Activated CD4-positive, alpha-beta T cell treated with anti-CD3 and anti-CD28 coated beads, Interleukin-2, amount 10 ng/mL, durations not matched to agents 7 days and 5 days (primary cell): Measurements from ENCODE around the gene C14orf119. TPM values are rescaled to one million over a fixed set of nuclear protein-coding genes. Genes with fewer than 3 reads are reported as not detected.

ENCODE experiments used
- CTCF ChIA-PET: fragments of 350-600 bp; sonication (Branson Sonifier 250); formaldehyde crosslinking; loops from one replicate; lab custom pipeline; 2021; ENCODE audit warnings: antibody characterized with exemption; lab: Charles Lee
- POLR2A ChIA-PET: fragments of 350-600 bp; sonication (Branson Sonifier 250); formaldehyde crosslinking; loops from one replicate; lab custom pipeline; 2021; ENCODE audit warnings: antibody characterized with exemption; lab: Charles Lee
- DNase-seq: peaks from one replicate; pipeline ENCODE4 v3.0.0-alpha.2; 2020
- H3K27ac Mint-ChIP-seq: one replicate; pipeline ENCODE4 v1.8.0; 2021; ENCODE audit warnings: mild to moderate bottlenecking, moderate library complexity, mixed read lengths
- H3K27me3 Mint-ChIP-seq: one replicate; pipeline ENCODE4 v1.8.0; 2021; ENCODE audit warnings: mixed read lengths
- H3K36me3 Mint-ChIP-seq: one replicate; pipeline ENCODE4 v1.8.0; 2021; ENCODE audit warnings: low read depth, mixed read lengths
- H3K4me1 Mint-ChIP-seq: one replicate; pipeline ENCODE4 v1.8.0; 2021; ENCODE audit warnings: mixed read lengths
- H3K4me3 Mint-ChIP-seq: one replicate; pipeline ENCODE4 v1.8.0; 2021; ENCODE audit warnings: mild to moderate bottlenecking, moderate library complexity, mixed read lengths
- H3K9me3 Mint-ChIP-seq: one replicate; pipeline ENCODE4 v1.8.0; 2021; ENCODE audit warnings: mixed read lengths
- total RNA-seq, 2 experiments: library from RNA; stranded (reverse); gene quantifications; one replicate each; pipeline ENCODE4 v1.2.3, GENCODE V29; 2021

C14orf119 gene
- total RNA-seq, 2 experiments from 2014 or later = 48.0 to 48.2 TPM

DNA sequence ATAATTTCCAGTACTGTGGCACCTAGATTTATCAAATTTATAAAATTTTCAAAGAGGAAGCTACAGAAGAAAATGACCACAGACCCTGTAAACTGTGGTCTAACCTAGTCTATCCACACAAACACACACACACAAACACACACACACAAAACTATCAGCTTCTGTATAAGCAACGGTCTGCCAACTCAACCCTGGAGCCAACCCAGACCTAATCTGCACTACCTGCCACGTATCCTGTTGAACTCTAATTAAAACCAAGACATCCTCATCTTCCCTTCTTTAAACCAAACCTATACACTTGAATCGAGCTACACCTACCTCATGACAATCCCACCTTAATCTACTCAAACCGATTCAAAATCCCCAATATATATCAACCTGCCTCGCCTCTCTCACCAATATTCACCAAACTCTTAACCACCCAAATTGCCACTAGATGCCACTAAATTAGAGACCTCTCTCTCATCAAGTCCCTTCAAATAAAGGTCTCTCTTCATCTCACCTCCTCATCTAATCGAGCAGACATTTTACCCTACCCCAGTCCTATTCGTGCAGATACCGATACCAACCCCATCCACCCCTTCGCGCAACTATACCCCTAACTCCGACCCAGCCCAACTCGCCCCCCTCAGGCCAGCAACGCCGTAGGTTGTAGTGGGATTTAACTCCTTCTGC is 1.2 kb upstream of the C14orf119 start:
- H3K36me3 Mint-ChIP-seq = peaks cover 52% of the 10 kb centered on the region
- DNase-seq = no peak
- POLR2A ChIA-PET = interaction anchor here (0.5 to 1.4 kb wide), 7 partner anchors 17 to 501 kb away, joined by 3 to 12 read pairs (median 3); partner anchors contain the start of gene CEBPE
- H3K9me3 Mint-ChIP-seq = no peaks in the 10 kb centered on the region
- H3K4me3 Mint-ChIP-seq = no peak overlapping the region
- no peaks in the 10 kb centered on the region for H3K27me3 Mint-ChIP-seq
- peaks cover 39% of the 10 kb centered on the region for H3K4me1 Mint-ChIP-seq
- no peak overlapping the region for H3K27ac Mint-ChIP-seq
- CTCF ChIA-PET = interaction anchor here (0.6 to 2.8 kb wide), 9 partner anchors 9 to 107 kb away, joined by 3 to 19 read pairs (median 8); partner anchors contain the start of gene CDH24

DNA sequence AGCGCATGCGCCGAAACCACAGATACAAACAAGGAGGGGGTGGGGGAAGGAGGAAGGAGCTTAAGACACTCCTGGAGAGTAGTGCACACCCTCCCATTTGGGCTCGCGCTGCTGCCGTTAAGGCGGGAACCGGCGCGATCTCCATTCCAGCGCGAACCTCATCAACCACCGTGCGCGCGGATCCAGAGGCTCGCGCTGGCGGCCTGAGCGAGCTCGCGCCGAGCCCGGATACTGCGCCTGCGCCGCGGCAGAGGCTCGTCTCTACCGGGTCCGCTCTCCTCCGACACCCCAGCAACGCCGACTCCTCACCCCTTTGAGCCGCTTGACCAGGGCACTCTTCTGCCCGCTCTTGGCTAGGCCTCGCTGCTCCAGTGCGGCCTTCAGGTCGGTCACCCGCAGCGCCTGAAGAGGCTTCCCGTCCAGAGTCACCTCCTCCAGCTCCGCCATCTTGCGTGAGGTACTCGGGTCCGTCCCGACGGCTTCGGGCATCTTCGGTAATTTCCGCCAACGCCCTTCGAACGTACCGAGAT is 574 bp upstream of the C14orf119 start, which contains the start of gene ACIN1:
Gene ACIN1 (minus strand): TSS at position 471 of the 530 bp plus-strand sequence. CDS start 24 bp downstream, at position 447.
- peak; percentile 79 for DNase-seq
- Mint-ChIP-seq H3K27me3 (no peaks in the 10 kb centered on the region), H3K36me3 (peaks cover 48% of the 10 kb centered on the region), H3K27ac (no peak within 1 kb of the TSS), H3K4me3 (no peak within 1 kb of the TSS), H3K4me1 (peaks cover 35% of the 10 kb centered on the region), H3K9me3 (no peaks in the 10 kb centered on the region)
- ChIA-PET POLR2A (interaction anchor here (0.5 to 1.4 kb wide), 8 partner anchors 18 to 502 kb away, joined by 3 to 12 read pairs (median 4); partner anchors contain the start of genes CEBPE and PABPN1), CTCF (interaction anchor here (0.6 to 2.8 kb wide), 10 partner anchors 9 to 446 kb away, joined by 3 to 19 read pairs (median 6); partner anchors contain the start of gene CDH24)

DNA sequence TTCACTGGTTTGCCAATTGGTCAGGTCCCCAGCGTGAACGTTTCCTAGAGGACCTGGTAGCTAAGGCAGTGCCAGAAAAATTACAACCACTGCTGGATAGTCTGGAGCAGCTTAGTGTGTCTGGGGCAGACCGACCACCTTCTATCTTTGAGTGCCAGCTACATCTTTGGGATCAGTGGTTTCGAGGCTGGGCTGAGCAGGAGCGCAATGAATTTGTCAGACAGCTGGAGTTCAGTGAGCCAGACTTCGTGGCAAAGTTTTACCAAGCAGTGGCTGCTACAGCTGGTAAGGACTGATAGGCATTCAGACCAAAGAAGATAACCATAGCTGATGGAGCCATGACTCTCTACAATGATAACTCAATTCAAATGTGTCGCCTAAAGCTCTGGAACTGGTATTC is 2.5 kb downstream of the C14orf119 start:
- H3K36me3 Mint-ChIP-seq = peaks cover 28% of the 10 kb centered on the region
- no peak overlapping the region for H3K4me3 Mint-ChIP-seq
- H3K9me3 Mint-ChIP-seq = no peaks in the 10 kb centered on the region
- peaks cover 27% of the 10 kb centered on the region for H3K4me1 Mint-ChIP-seq
- DNase-seq = no peak
- ChIA-PET CTCF (interaction anchor here (1.1 to 3.9 kb wide), 3 partner anchors 23 to 39 kb away, joined by 4 to 15 read pairs (median 4); no protein-coding TSS in a partner anchor), POLR2A (no interaction called here)
- H3K27me3 Mint-ChIP-seq = no peaks in the 10 kb centered on the region
- no peak overlapping the region for H3K27ac Mint-ChIP-seq

DNA sequence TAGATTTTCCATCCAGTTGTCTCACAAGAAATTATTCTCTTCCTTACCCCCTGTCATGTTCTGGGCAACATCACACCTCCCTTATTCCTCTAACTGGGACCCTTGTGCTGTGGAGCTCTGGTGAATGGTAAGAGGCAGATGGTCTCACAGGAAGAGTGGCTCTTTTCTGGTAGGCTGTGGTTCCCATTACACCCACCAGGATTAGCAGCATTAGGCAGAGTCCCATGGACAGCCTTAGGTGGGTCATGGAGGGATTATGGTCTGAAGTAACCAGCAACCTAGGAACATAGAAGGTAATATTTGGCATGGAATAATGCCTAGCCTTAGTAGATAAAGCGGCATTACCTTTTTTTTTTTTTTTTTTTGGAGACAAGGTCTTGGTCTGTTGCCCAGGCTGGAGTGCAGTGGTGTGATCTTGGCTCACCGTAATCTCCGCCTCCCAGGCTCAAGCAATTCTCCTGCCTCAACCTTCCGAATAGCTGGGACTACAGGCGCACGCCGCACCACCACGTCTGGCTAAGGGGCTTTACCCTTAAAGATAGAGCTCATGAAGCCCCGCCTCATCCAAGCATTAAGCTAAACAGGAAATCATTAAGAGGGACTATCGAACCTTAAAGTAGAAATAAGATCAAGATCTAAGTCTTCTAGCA is 4.0 kb downstream of the C14orf119 start:
- no peaks in the 10 kb centered on the region for H3K27me3 Mint-ChIP-seq
- H3K36me3 Mint-ChIP-seq = peaks cover 23% of the 10 kb centered on the region
- H3K9me3 Mint-ChIP-seq = no peaks in the 10 kb centered on the region
- H3K4me3 Mint-ChIP-seq = no peak overlapping the region
- CTCF ChIA-PET = interaction anchor here (0.6 to 3.9 kb wide), 3 partner anchors 21 to 99 kb away, joined by 3 to 15 read pairs (median 3); no protein-coding TSS in a partner anchor
- peaks cover 17% of the 10 kb centered on the region for H3K4me1 Mint-ChIP-seq
- no peak for DNase-seq
- POLR2A ChIA-PET = interaction anchor here (0.7 kb wide), 1 partner anchor 83 kb away, joined by 3 read pairs; no protein-coding TSS in a partner anchor
- no peak overlapping the region for H3K27ac Mint-ChIP-seq

DNA sequence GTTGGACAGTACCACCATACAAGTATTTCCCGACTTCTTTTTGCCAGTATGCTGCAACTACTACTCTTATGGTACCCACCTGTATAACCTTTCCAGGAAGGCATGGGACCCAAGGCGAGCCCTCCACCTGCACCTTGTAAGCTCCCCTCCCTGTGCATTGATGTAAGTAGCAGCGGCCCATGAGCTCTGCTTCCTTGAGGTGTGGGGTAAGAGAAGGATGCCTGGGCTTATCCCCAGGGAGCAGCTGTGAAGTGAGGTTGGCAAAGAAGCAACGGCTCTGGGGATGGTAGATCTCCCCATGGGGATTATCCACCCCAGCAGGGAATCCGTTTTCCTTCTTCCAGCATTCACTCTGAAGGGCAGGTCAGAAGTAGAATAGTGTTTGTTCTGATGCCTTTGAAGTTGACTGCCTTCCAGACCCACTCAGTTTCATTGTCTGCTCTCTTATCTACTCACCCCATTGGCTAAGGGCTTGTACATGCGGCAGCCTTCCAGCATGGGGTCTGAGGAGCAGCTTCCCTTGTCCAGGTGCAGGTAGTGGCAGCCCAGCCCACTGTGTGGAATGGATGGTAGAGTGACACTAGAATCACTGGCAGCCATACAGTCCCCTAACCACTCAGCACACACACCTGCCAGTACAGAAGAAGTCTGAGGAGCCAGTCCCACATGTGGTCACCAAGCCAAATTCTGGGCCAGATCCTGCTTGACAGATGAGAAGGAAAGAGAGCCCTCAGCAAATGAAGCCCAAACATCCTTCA is 6.1 kb downstream of the C14orf119 start:
- Mint-ChIP-seq H3K27ac (no peak overlapping the region), H3K36me3 (peaks cover 23% of the 10 kb centered on the region), H3K4me3 (no peak overlapping the region), H3K4me1 (peaks cover 17% of the 10 kb centered on the region), H3K27me3 (no peaks in the 10 kb centered on the region), H3K9me3 (no peaks in the 10 kb centered on the region)
- CTCF ChIA-PET = interaction anchor here (1.2 to 3.2 kb wide), 2 partner anchors 9 to 19 kb away, joined by 6 to 12 read pairs; no protein-coding TSS in a partner anchor
- POLR2A ChIA-PET = no interaction called here
- no peak for DNase-seq

DNA sequence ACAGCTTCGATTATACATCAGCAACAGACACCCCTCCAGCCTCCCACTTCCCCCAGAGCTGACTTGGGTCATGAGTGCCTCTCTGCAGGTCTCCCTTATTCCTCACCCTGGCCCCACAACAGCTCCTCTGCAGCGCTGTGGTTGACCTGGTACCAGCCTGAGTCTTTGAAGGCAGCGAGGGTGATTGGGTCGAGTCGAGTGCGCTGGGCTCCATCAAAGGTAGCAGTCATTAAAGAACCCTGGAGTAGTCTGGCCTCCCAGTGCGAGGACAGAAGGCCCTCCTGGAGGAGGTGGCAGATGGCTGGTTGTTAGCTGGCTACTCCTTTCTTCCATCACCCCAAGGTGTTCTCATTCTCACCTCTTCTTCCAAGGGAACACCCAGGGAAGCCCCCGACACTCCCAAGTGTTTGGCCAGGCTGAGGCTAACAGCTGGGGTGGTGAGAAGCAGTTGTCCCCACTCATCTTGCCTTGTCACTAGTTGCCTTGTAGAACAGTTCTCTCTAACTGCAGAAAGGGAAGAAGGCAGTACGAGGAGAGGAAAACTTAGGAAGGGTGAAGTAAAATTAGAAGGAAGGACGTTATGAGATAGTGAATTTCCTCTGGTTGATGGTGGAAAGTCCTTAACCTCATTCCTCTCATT is 6.8 kb downstream of the C14orf119 start:
- Mint-ChIP-seq H3K27me3 (no peaks in the 10 kb centered on the region), H3K4me3 (no peak overlapping the region), H3K9me3 (no peaks in the 10 kb centered on the region), H3K4me1 (peaks cover 10% of the 10 kb centered on the region), H3K27ac (no peak overlapping the region), H3K36me3 (peaks cover 18% of the 10 kb centered on the region)
- ChIA-PET POLR2A (no interaction called here), CTCF (interaction anchor here (1.3 to 3.2 kb wide), 2 partner anchors 15 to 19 kb away, joined by 3 to 12 read pairs; no protein-coding TSS in a partner anchor)
- no peak for DNase-seq

DNA sequence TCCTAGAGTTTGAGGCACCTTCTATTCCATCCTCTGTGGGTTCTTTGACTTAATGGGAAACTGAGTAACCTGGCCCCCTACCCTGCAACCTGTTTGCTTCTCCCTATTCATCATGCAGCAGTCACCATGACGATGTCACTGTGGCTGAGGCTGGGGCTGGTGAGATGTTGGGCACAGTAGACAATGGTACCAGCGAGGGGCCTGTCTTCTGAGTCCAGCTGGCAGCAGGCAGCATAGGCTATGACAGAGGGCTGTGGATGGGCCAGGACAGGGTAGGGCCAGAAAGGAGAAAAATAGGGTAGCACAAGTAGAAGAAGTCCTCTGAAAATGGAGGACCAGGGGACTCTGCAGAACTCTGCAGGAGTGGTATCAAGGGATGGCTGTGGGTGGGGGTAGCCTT is 7.5 kb downstream of the C14orf119 start:
- Mint-ChIP-seq H3K27ac (no peak overlapping the region), H3K27me3 (no peaks in the 10 kb centered on the region), H3K4me3 (no peak overlapping the region), H3K4me1 (peaks cover 3% of the 10 kb centered on the region), H3K9me3 (no peaks in the 10 kb centered on the region), H3K36me3 (peaks cover 11% of the 10 kb centered on the region)
- ChIA-PET POLR2A (interaction anchor here (0.6 kb wide), 1 partner anchor 233 kb away, joined by 4 read pairs; no protein-coding TSS in a partner anchor), CTCF (interaction anchor here (0.6 to 3.2 kb wide), 4 partner anchors 8 to 41 kb away, joined by 3 to 12 read pairs (median 4); partner anchors contain the start of genes ACIN1 and C14orf119)
- DNase-seq = no peak

DNA sequence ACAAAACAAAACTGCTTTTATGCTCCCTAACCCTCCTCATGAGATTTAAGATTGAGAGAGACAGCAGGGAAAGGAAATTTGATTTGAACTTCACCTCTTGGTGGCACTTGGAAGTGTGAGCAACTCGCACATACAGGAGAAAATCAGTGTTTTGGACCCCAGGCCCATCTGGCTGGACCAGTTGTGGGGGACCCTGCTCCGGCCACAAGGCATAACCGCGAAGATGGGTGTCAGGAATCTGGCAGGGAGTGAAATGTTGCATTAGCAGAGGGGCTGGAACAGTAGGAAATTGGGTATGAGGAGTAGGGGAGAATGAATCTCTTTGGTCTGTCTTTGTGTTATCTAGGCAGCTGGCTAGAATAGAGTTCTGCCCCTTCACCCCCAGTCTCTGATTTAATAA is 8.3 kb downstream of the C14orf119 start:
- Mint-ChIP-seq H3K4me3 (no peak overlapping the region), H3K27me3 (no peaks in the 10 kb centered on the region), H3K36me3 (peaks cover 4% of the 10 kb centered on the region), H3K4me1 (peaks cover 2% of the 10 kb centered on the region), H3K9me3 (no peaks in the 10 kb centered on the region), H3K27ac (no peak overlapping the region)
- ChIA-PET POLR2A (interaction anchor here (0.7 kb wide), 1 partner anchor 139 kb away, joined by 3 read pairs; no protein-coding TSS in a partner anchor), CTCF (interaction anchor here (0.6 to 3.2 kb wide), 3 partner anchors 9 to 23 kb away, joined by 3 to 12 read pairs (median 4); partner anchors contain the start of genes ACIN1 and C14orf119)
- no peak for DNase-seq

DNA sequence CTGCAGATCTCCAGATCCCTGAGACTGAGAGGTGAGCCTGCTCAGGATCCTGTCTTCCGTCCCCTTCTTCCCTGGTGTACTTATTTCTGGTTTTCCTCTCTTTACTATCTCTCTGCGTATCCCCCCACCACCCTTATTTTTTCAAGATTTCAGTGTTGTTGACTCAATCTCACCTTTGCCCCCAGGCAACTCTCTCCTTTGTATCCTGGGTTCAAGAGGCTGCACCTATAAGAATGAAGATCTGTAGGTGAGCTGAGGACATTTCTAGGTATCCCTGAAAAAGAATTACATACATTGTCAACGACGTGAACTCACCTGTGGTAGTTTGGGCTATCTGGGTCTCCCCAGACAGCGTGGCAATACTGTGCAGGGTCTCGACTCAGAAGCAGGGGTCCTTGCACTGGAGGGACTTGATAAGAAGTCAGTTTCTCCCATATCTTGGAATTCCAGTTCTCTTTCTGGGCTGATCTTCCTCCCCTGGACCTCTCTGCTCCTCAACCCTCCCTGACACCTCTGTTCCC is 8.8 kb downstream of the C14orf119 start:
- no peak overlapping the region for H3K4me3 Mint-ChIP-seq
- peaks cover 2% of the 10 kb centered on the region for H3K36me3 Mint-ChIP-seq
- no peaks in the 10 kb centered on the region for H3K9me3 Mint-ChIP-seq
- no peaks in the 10 kb centered on the region for H3K27me3 Mint-ChIP-seq
- peaks cover 2% of the 10 kb centered on the region for H3K4me1 Mint-ChIP-seq
- H3K27ac Mint-ChIP-seq = no peak overlapping the region
- CTCF ChIA-PET = interaction anchor here (1.5 to 3.2 kb wide), 2 partner anchors 16 to 17 kb away, joined by 4 to 12 read pairs; no protein-coding TSS in a partner anchor
- DNase-seq = no peak
- POLR2A ChIA-PET = interaction anchor here (0.7 kb wide), 1 partner anchor 138 kb away, joined by 3 read pairs; no protein-coding TSS in a partner anchor

DNA sequence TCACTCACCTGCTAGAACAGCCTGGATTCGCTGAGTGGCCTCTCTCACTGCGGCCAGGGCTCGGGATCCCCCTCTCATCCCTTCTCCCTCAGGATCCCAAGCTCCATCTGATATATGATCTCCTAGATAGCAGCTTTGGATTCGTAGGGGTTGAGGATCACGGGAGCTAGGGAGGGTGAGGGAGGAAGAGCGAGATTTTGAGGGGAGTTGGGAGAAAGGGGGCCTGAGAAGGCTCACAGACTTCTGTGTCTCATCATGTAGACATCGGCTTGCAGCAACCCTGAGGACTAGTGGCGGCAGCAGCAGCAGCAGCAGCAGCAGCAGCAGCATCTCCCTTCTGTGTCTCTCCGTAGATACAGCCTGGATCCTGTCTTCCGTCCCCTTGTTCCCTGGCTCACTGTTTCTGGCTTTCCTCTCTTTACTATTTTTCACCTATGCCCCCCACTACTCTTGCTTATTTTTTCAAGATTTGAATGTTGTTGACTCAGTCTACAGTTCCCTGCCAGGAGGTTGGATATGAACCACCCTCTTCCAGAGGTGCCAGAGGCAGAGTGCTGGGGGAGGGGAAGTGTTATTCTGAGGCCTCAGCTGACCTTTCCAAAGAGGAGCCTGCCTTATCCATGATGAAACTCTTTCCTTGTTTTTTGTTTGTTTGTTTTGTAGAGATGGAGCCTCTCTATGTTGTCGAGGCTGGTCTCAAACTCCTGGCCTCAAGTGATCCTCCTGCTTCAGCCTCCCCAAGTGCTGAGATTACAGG is 9.5 kb downstream of the C14orf119 start, which contains the start of gene CIROP:
Gene CIROP (minus strand): TSS at position 399 of the 757 bp plus-strand sequence. CDS start 69 bp downstream, at position 330.
- no peak within 1 kb of the TSS for H3K27ac Mint-ChIP-seq
- H3K36me3 Mint-ChIP-seq = no peaks in the 10 kb centered on the region

More for the DNA sequence above, 9.5 kb downstream of the C14orf119 start, which contains the start of gene CIROP:
- no peaks in the 10 kb centered on the region for H3K27me3 Mint-ChIP-seq
- peaks cover 2% of the 10 kb centered on the region for H3K4me1 Mint-ChIP-seq
- ChIA-PET POLR2A (no interaction called here), CTCF (interaction anchor here (1.5 kb wide), 1 partner anchor 16 kb away, joined by 4 read pairs; no protein-coding TSS in a partner anchor)
- H3K9me3 Mint-ChIP-seq = no peaks in the 10 kb centered on the region
- no peak for DNase-seq
- no peak within 1 kb of the TSS for H3K4me3 Mint-ChIP-seq
